NCI-H510A (cell line): ENCODE data around the gene SPAG7.
A peak's percentile ranks its signal among the peaks of the same experiment; 100 is the strongest.

Source experiments
- DNase-seq: peaks from one replicate; lab custom pipeline; 2025; lab: John Stamatoyannopoulos, UW

Gene SPAG7

DNA sequence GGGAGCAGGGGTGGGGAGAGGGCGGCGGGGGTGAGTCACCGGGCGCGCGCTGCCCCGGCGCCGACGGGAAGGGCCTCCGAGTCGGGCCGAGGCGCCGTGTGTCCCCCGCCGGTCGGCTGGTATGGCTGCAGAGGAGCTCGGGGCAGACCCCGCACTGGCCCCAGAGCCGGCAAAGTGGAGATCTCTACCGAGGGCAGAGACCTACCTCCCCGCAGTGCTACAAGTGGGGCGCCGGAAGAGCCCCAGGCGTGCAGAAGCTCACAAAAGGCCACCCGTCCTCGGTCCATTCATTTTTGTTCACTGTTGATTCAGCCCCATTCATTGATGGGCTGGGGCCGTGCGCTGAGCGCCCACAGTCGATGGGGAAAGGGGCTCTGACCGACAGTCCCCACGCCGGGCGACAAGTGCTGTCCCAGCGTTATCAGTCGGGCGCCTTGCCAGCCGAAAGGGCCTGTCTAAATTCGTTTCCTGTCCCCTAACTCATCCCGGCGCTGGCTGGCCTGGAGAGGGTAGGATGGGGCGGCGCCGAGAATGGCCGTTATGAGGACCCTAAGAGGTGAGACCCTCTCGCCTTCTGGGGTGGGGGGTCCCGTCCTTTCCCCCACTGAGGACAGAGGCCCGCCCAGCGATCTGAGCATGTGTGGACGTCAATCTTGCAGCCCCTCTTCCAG lies 17.4 kb downstream of the SPAG7 start:
- peak; percentile 54 for DNase-seq

DNA sequence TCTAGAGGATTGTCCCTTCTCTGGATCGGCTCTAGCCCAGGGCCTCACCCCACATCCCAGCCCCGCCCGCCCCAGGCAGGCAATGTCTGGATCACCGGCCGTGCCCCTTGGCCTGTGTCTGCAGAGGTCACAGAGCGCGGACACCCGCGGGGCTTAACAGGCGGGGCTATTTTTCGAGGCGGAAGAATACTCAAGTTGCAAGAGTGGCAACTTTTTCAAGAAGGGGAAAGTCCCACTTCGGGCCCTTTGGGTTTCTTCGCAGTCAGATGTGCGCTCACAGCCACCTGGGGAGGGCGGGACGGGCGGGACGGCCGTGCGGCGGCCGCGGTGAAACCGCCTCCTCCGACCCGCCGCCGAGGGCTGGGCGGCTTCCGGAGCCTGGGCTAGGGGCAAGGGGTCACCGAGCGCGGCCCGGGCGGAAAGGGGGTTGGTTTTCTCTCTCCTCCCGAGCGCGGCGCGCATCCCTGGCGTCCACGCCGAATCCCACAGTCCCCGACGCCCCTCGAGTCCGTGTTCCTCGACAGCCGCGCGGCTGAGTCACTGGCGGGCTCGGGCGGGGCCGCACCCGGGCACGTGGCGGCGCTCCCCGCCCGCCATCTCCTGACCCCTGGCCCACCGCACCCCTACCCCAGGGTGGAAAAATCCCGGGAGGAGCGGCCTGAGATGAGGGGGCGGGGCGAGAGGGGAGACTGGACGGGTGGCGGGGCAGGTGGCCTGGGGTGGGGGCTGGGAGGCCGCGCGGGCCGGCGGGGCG lies 18.1 kb downstream of the SPAG7 start:
- DNase-seq: peak; percentile 76

DNA sequence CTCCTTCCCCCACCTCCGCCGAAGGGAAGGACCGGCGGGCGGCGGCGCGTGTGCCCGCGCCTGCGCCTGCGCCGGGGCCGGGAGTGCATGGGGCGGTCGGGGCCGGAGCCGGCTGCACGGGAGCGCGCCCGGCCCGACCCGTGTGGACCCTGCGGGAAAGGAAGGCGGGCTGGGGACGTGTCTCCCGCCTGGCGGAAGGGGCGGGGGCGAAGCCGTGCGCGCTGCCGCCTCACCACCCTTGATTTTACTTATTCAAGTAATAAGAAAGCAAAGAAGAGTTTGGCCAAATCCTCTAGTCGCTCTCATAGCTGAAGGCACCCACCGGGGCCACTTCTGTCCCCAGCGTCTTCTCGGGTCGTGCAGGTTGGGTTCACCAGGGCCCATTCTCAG lies 18.7 kb downstream of the SPAG7 start:
- DNase-seq: peak; percentile 76

- DNase-seq: peak; percentile 77
Measured at GRCh38 chr17:4948166-4948930, 19.3 kb downstream of the SPAG7 start, which contains the start of gene PFN1. PFN1 (minus strand) TSS chr17:4948530; CDS start chr17:4948394, 136 bp downstream.

GRCh38 chr17:4947411-4948165 lies 20.0 kb downstream of the SPAG7 start:
- no peak for DNase-seq

GRCh38 chr17:4947010-4947410 lies 20.6 kb downstream of the SPAG7 start:
- no peak for DNase-seq

- no peak for DNase-seq
Measured at GRCh38 chr17:4946312-4946976, 21.2 kb downstream of the SPAG7 start.

DNA sequence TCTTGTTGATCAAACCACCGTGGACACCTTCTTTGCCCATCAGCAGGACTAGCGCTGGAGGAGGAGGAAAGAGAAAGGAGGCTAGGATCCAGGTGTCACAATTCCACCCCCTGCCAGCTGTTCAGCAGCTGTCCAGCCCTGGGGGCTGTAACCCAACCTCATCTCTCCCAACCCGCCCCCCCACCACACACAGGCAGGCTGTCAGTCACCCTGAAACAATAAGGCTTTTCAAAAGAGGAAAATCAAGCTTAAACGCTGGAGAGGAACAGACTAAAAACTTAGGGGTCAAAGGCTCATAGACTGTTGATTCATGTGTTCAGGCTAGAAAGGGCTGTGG lies 21.7 kb downstream of the SPAG7 start:
- DNase-seq: no peak

- no peak for DNase-seq
Measured at GRCh38 chr17:4945176-4945943, 22.3 kb downstream of the SPAG7 start.

- no peak for DNase-seq
Measured at GRCh38 chr17:4944554-4945175, 23.0 kb downstream of the SPAG7 start.

GRCh38 chr17:4944163-4944553 lies 23.5 kb downstream of the SPAG7 start:
- no peak for DNase-seq

DNA sequence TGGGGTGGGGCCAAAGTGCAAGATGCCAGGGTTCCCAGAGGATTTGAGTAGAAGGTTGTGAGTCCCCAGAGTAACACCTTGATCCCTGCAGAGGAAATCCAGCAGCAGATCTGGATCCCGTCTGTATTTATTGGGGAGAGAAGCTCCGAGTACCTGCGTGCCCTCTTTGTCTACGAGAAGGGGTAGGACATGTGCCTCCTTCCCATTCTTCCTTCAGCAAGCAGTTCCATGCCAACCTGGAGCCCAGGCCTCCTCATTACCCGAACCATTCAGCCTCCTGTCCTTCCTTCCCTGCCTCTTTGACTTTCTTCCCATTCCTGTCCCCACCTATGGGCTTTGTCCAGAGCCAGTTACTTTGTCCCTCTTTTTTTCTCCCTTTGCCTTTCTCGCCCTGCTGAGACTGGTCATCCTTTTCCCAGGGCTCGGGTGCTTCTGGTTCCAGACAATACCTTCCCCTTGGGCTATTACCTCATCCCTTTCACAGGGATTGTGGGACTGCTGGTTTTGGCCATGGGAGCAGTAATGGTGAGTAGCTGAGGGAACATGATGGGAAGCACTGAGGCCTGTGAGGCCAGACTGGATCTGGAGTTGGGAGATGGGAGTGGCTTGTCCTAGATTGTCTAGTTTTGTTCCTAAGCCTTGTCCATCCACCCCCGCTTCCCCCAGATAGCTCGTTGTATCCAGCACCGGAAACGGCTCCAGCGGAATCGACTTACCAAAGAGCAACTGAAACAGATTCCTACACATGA lies 24.7 kb downstream of the SPAG7 start:
- DNase-seq: no peak

- DNase-seq: no peak
Measured at GRCh38 chr17:4941319-4941610, 26.4 kb downstream of the SPAG7 start.

GRCh38 chr17:4940555-4941318 lies 26.9 kb downstream of the SPAG7 start:
- peak; percentile 81 for DNase-seq

DNA sequence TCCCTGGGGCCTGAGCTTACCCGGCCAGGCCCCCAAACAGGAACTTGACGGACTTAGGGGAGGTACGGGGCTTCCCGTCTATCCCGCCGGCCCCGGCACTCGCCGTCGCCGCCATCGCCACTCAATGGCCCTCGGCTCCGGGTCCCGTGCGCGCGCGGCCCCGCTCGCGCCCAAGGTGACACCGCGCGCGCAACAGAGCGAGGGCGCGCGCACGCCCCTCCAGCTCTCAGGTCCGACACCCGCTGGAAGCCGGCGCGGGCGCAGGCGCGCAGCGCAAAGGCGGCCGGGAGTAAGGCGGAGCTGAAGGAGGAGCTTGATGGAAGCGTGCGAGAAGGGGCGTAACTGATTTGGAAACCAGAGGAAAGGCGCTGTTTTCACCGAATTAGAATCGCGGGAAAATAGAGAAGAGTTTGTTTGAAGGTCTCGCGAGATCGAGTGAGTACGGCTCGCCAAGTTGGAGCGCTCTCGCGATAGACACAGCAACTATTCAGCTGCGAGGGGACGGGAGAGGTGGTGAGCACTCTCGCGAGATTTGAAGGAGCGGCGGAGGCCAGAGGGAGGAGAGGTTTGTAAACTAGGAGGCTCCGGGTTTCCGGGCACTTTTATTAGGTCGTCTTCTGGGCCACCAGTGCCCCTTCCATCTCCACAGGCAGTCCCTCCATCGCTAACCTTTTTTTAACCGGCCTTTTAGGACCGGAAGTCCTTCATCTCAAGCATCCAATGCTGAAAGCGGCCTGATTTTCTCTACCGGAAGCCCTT lies 27.6 kb downstream of the SPAG7 start, which contains the start of the genes RNF167 and SLC25A11:
TSS of gene RNF167 (plus strand) at position 473 of the 759 bp plus-strand sequence. CDS start 642 bp downstream, outside the sequence.
TSS of gene SLC25A11 (minus strand) at position 251 of the 759 bp plus-strand sequence. CDS start at position 115, 136 bp downstream.
- DNase-seq: peak; percentile 95

- no peak for DNase-seq
Measured at GRCh38 chr17:4939546-4939795, 28.1 kb downstream of the SPAG7 start.

GRCh38 chr17:4938688-4939545 lies 28.7 kb downstream of the SPAG7 start:
- DNase-seq: no peak
